OCI-LY7 (cell line): ENCODE measurements around the gene ST6GAL2.

Source experiments
- EZH2phosphoT487 ChIP-seq: fragments of 200-600 bp; sonication (generic); IDR thresholded peaks from 2 replicates; pipeline ENCODE4 v1.6.1; 2018; ENCODE audit warnings: low read depth, borderline replicate concordance, mild to moderate bottlenecking, mixed run types, antibody characterized with exemption, low read length, moderate library complexity, mixed read lengths
- TF ChIP-seq, protein P1 (sequence below): fragments of 200-600 bp; sonication (generic); conservative IDR thresholded peaks from 2 replicates; pipeline ENCODE4 v1.5.1; 2014; ENCODE audit warnings: mild to moderate bottlenecking, antibody characterized with exemption, low read length, moderate library complexity, mixed read lengths

DNA sequence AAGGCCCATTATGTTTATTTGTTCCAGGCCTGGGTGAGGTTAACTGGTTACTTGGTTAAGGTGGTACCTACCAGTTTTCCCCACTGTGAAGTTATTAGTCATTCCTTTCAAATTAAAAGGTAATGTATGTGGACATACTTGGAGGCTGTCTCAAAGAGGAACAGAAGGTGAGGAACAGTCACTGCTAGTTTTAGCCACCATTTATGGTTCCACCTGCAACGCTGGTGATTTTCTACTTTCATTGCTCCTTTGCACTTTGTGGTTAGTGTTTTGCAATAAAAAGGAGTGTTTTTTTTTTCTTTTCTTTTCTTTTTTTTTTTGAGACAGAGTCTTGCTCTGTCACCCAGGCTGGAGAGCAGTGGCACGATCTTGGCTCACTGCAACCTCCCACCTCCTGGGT lies 6.1 kb upstream of the ST6GAL2 start:
- TF ChIP-seq, protein P1, sequence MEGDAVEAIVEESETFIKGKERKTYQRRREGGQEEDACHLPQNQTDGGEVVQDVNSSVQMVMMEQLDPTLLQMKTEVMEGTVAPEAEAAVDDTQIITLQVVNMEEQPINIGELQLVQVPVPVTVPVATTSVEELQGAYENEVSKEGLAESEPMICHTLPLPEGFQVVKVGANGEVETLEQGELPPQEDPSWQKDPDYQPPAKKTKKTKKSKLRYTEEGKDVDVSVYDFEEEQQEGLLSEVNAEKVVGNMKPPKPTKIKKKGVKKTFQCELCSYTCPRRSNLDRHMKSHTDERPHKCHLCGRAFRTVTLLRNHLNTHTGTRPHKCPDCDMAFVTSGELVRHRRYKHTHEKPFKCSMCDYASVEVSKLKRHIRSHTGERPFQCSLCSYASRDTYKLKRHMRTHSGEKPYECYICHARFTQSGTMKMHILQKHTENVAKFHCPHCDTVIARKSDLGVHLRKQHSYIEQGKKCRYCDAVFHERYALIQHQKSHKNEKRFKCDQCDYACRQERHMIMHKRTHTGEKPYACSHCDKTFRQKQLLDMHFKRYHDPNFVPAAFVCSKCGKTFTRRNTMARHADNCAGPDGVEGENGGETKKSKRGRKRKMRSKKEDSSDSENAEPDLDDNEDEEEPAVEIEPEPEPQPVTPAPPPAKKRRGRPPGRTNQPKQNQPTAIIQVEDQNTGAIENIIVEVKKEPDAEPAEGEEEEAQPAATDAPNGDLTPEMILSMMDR, result no peak
- TF ChIP-seq EZH2phosphoT487, result no peak
